ENCODE results near the gene SHC3.

GRCh38 chr9:89185980-89186379 is 7.4 kb upstream of the SHC3 start:
- TF ChIP-seq MAX (IDR thresholded peaks at IDR 0.05; ENCODE audit: insufficient read depth, insufficient read length) (no peak), JUN (IDR thresholded peaks at IDR 0.05; ENCODE audit: borderline replicate concordance, insufficient read depth, insufficient read length, low read depth) (no peak), EZH2 (IDR thresholded peaks at IDR 0.05; ENCODE audit: borderline replicate concordance, low read depth, low read length, severe bottlenecking) (no peak), CTCF (IDR thresholded peaks at IDR 0.05; ENCODE audit: extremely low read depth in 1 of 2, insufficient read depth in 1 of 2, low read depth in 1 of 2, low read length in 2 of 2) (no peak), POLR2AphosphoS5 (IDR thresholded peaks at IDR 0.05; ENCODE audit: insufficient read depth, low read depth, low read length) (no peak), MYC (IDR thresholded peaks at IDR 0.05; ENCODE audit: low read depth, low read length) (no peak)
